ENCODE measurements around the gene TTLL4. TPM values are rescaled to one million over a fixed set of nuclear protein-coding genes. Genes with fewer than 3 reads are reported as not detected.

Gene TTLL4
- total RNA-seq (10 to 100 TPM; 23.1 to 26.1 TPM), polyA plus RNA-seq (1 to 10 TPM in 1 of 2 donors, under 1 TPM in 1; 0.36 to 5.3 TPM)

DNA sequence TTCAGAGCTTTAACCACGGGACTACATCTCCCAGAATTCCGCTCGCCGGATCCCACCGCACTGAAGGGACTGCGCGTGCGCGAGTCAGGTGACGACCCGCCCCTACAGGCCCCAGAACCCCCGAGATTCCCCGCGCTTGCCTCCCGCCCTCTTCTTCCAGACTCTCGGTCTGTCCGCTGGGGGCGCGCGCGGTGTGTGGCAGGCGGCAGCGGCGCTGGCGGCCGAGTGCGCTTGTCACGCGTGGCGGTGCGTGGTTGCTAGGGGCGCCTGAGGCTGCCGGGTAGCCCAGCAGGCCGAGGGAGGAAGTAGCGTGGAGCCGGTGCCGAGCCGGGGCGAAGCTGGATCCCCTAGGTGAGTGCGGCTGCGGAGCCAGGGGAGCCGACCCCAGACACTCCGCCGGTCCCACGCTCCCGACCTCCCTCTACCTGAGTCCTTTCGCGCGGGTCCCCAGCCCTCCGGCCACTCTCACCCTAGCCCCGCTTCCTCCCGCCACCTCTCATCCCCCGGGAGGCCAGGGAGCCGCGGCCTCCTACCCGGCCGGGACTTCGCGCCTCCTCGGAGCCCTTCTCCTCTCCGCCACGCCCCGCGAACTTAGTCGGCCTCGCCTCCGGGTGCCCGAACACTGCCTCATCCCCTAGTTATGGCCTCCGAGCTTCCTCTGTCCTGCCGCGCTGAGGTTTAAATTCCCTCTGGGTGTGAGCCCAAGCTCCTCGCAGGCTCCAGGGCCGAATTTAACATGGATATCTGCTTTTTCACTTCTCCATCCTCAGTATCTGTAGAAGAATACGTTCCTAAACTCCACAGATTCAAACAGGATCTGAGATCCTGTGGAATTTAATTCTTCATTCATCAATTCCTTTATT lies at the start of gene TTLL4:
TTLL4 (plus strand) TSS at position 149 of the 863 bp plus-strand sequence. CDS start 26,842 bp downstream, outside the sequence.
- Histone ChIP-seq H3K36me3 (ENCODE audit: insufficient read depth, low read length) (no peaks in the 10 kb centered on the region), H3K4me1 (ENCODE audit: insufficient read depth, low read length) (peaks cover 16% of the 10 kb centered on the region), H3K27me3 (ENCODE audit: insufficient read depth, low read length) (no peaks in the 10 kb centered on the region), H3K9me3 (ENCODE audit: control insufficient read depth in 1 of 2, low read length in 2 of 2) (no peaks in the 10 kb centered on the region), H3K27ac (ENCODE audit: low read depth, low read length) (peak within 1 kb of the TSS; percentile 81), H3K4me3 (ENCODE audit: low read length in 2 of 2) (peak within 1 kb of the TSS; percentile 55 to 78)
- Mint-ChIP-seq H3K9me3 (no peaks in the 10 kb centered on the region), H3K4me1 (peaks cover 14 to 26% (median 18%) of the 10 kb centered on the region in 4 donors), H3K4me3 (peak within 1 kb of the TSS; percentile 88 to 98 (median 95)), H3K36me3 (peaks cover 7 to 9% of the 10 kb centered on the region in 2 donors), H3K27me3 (peaks cover 0 to under 1% of the 10 kb centered on the region in 2 donors), H3K27ac (peak within 1 kb of the TSS; percentile 79 to 96 (median 93))
- ChIA-PET CTCF (ENCODE audit: partially characterized antibody) (interaction anchor here (0.6 to 2.5 kb wide), 22 partner anchors 8 to 676 kb away, joined by 3 to 28 read pairs (median 3); partner anchors contain the start of genes BCS1L, DNPEP, RNF25 and STK36), POLR2A (ENCODE audit: partially characterized antibody) (interaction anchor here (0.6 to 2.6 kb wide), 10 partner anchors 39 to 492 kb away, joined by 3 to 28 read pairs (median 5); partner anchors contain the start of genes BCS1L, RNF25, STK36 and WNT10A)
- DNase-seq = peak; percentile 98 to 99 (median 99)
- intact Hi-C loops (cut with micrococcal nuclease) = loop anchor here (1.0 to 5.0 kb wide), 9 partner anchors 39 to 451 kb away; partner anchors contain the start of genes AAMP, BCS1L, CNOT9 and NHEJ1

DNA sequence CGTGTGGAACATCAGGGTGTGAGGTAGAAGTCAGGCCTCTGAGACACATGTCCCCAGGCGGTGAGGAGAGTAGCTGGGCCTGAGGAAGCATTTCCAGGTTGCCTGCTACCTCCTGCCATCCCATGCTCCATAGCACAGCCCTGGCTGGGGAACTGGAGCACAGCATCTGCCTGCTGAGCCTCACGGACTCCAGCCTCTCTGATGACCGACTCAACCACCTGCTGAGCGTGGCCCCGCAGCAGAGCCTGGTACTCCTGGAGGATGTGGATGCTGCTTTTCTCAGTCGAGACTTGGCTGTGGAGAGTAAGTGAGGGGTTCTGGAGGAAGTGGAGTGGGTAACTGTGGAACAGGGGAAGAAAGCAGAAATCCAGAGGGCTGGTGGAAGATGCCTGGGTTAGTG lies 48.3 kb upstream of the TTLL4 start:
- Mint-ChIP-seq H3K36me3 (peaks cover 36 to 67% of the 10 kb centered on the region in 2 donors), H3K4me1 (peaks cover 13 to 31% (median 26%) of the 10 kb centered on the region in 4 donors), H3K4me3 (peak overlapping the region in 1 of 8 donors; percentile 54)

GRCh38 chr2:218662827-218663226 lies 47.8 kb upstream of the TTLL4 start:
- H3K4me1 Mint-ChIP-seq = peaks cover 10 to 27% (median 22%) of the 10 kb centered on the region in 4 donors
- ChIA-PET CTCF (ENCODE audit: partially characterized antibody) (interaction anchor here (1.3 to 2.4 kb wide), 2 partner anchors 15 to 25 kb away, joined by 3 to 9 read pairs; no protein-coding TSS in a partner anchor), POLR2A (ENCODE audit: partially characterized antibody) (interaction anchor here (0.6 kb wide), 1 partner anchor 714 kb away, joined by 3 read pairs; no protein-coding TSS in a partner anchor)
- Histone ChIP-seq H3K4me3 (ENCODE audit: low read length in 2 of 2) (no peak overlapping the region), H3K9me3 (ENCODE audit: control insufficient read depth in 1 of 2, low read length in 2 of 2) (no peaks in the 10 kb centered on the region), H3K27me3 (ENCODE audit: insufficient read depth, low read length) (no peaks in the 10 kb centered on the region), H3K4me1 (ENCODE audit: insufficient read depth, low read length) (peaks cover 19% of the 10 kb centered on the region), H3K27ac (ENCODE audit: low read depth, low read length) (no peak overlapping the region), H3K36me3 (ENCODE audit: insufficient read depth, low read length) (peaks cover 54% of the 10 kb centered on the region)
- H3K9me3 Mint-ChIP-seq = peaks cover 0 to 4% (median 0%) of the 10 kb centered on the region in 8 donors
- H3K4me3 Mint-ChIP-seq = peak overlapping the region in 1 of 8 donors; percentile 54
- H3K27me3 Mint-ChIP-seq = no peaks in the 10 kb centered on the region
- H3K36me3 Mint-ChIP-seq = peaks cover 40 to 71% of the 10 kb centered on the region in 2 donors
- intact Hi-C loops (cut with micrococcal nuclease) = no loop called here
- peak overlapping the region in 1 of 7 donors; percentile 39 for H3K27ac Mint-ChIP-seq
- DNase-seq = no peak

More for the DNA sequence above, 48.3 kb upstream of the TTLL4 start:
- Histone ChIP-seq H3K9me3 (ENCODE audit: control insufficient read depth in 1 of 2, low read length in 2 of 2) (no peaks in the 10 kb centered on the region), H3K4me1 (ENCODE audit: insufficient read depth, low read length) (peaks cover 24% of the 10 kb centered on the region), H3K36me3 (ENCODE audit: insufficient read depth, low read length) (peaks cover 54% of the 10 kb centered on the region), H3K27me3 (ENCODE audit: insufficient read depth, low read length) (no peaks in the 10 kb centered on the region), H3K27ac (ENCODE audit: low read depth, low read length) (no peak overlapping the region), H3K4me3 (ENCODE audit: low read length in 2 of 2) (no peak overlapping the region)
- ChIA-PET CTCF (ENCODE audit: partially characterized antibody) (interaction anchor here (1.3 to 5.1 kb wide), 2 partner anchors 8 to 25 kb away, joined by 3 to 51 read pairs; partner anchors contain the start of genes RNF25 and STK36), POLR2A (ENCODE audit: partially characterized antibody) (no interaction called here)
- intact Hi-C loops (cut with micrococcal nuclease) = no loop called here
- Mint-ChIP-seq H3K9me3 (peaks cover 0 to 4% (median 0%) of the 10 kb centered on the region in 8 donors), H3K27me3 (no peaks in the 10 kb centered on the region), H3K27ac (no peak overlapping the region)
- no peak for DNase-seq

DNA sequence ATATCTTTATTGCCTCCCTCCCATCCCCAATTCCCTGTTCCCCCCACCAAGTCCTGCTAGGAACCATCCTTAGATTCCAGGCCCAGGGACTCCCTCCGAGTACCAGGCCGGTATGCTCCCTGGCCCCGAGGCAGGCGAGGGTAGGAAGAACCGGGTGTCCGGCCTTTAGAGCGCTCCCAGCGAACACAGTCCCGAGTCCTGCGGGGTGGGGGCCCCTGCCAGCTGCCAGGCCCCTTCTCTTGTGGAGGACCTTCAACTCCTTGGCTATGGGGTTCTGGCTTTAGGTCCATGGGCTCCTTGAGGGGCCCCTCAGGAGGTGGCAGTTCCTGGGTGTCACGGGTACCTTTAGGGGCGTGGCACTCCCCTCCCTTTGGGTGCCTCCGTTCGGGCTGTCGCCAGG lies 46.7 kb upstream of the TTLL4 start:
- no peak overlapping the region for H3K4me3 ChIP-seq (ENCODE audit: low read length in 2 of 2)
- no peak overlapping the region for H3K27ac ChIP-seq (ENCODE audit: low read depth, low read length)
- no peaks in the 10 kb centered on the region for H3K27me3 ChIP-seq (ENCODE audit: insufficient read depth, low read length)
- Mint-ChIP-seq H3K4me3 (no peak overlapping the region), H3K36me3 (peaks cover 41 to 76% of the 10 kb centered on the region in 2 donors), H3K27me3 (no peaks in the 10 kb centered on the region), H3K4me1 (peaks cover 11 to 16% (median 13%) of the 10 kb centered on the region in 4 donors), H3K9me3 (peaks cover 0 to 4% (median 0%) of the 10 kb centered on the region in 8 donors), H3K27ac (peak overlapping the region in 1 of 7 donors; percentile 17)
- POLR2A ChIA-PET (ENCODE audit: partially characterized antibody) = no interaction called here
- intact Hi-C loops (cut with micrococcal nuclease) = no loop called here
- CTCF ChIA-PET (ENCODE audit: partially characterized antibody) = interaction anchor here (2.4 kb wide), 1 partner anchor 16 kb away, joined by 9 read pairs; no protein-coding TSS in a partner anchor
- no peaks in the 10 kb centered on the region for H3K9me3 ChIP-seq (ENCODE audit: control insufficient read depth in 1 of 2, low read length in 2 of 2)
- peaks cover 9% of the 10 kb centered on the region for H3K4me1 ChIP-seq (ENCODE audit: insufficient read depth, low read length)
- no peak for DNase-seq
- peaks cover 60% of the 10 kb centered on the region for H3K36me3 ChIP-seq (ENCODE audit: insufficient read depth, low read length)

- Mint-ChIP-seq H3K27me3 (no peaks in the 10 kb centered on the region), H3K36me3 (peaks cover 41 to 71% of the 10 kb centered on the region in 2 donors), H3K4me1 (peaks cover 8 to 10% (median 9%) of the 10 kb centered on the region in 4 donors), H3K9me3 (peaks cover 0 to 2% (median 0%) of the 10 kb centered on the region in 8 donors), H3K27ac (peak overlapping the region in 2 of 7 donors; percentile 17 to 62), H3K4me3 (no peak overlapping the region)
- Histone ChIP-seq H3K9me3 (ENCODE audit: control insufficient read depth in 1 of 2, low read length in 2 of 2) (no peaks in the 10 kb centered on the region), H3K27ac (ENCODE audit: low read depth, low read length) (no peak overlapping the region), H3K4me1 (ENCODE audit: insufficient read depth, low read length) (peaks cover 9% of the 10 kb centered on the region), H3K4me3 (ENCODE audit: low read length in 2 of 2) (no peak overlapping the region), H3K27me3 (ENCODE audit: insufficient read depth, low read length) (no peaks in the 10 kb centered on the region), H3K36me3 (ENCODE audit: insufficient read depth, low read length) (peaks cover 60% of the 10 kb centered on the region)
- POLR2A ChIA-PET (ENCODE audit: partially characterized antibody) = no interaction called here
- CTCF ChIA-PET (ENCODE audit: partially characterized antibody) = interaction anchor here (2.4 kb wide), 1 partner anchor 17 kb away, joined by 9 read pairs; no protein-coding TSS in a partner anchor
- intact Hi-C loops (cut with micrococcal nuclease) = no loop called here
- no peak for DNase-seq
These were observed 46.0 kb upstream of the TTLL4 start for GRCh38 chr2:218664653-218665052.

DNA sequence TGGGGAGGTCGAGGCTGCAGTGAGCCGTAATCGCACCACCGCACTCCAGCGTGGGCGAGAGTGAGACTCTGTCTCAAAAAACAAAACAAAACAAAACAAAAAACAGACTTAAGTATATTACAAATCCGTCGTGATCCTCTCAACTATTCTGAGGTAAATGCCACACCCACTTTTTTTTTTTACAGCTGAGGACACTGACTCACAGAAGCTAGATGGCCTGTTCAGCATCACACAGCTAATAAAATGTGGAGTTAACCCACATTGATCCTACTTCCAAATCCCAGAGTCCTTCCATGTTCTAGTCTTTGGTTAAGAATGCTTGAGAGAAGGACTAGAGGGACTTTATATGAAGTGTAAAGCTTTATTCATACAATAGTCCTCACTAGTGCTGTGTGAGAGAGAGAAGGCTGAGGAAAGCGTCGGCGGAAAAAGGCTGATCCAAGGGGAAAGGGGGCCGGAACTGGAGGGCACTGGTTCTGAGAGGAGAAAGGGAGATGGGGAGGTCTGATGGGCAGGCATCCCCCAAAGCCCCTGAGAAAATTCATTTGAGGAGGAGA lies 39.5 kb upstream of the TTLL4 start:
- Histone ChIP-seq H3K36me3 (ENCODE audit: insufficient read depth, low read length) (peaks cover 18% of the 10 kb centered on the region), H3K4me1 (ENCODE audit: insufficient read depth, low read length) (peaks cover 18% of the 10 kb centered on the region)
- CTCF ChIA-PET (ENCODE audit: partially characterized antibody) = interaction anchor here (0.7 to 7.2 kb wide), 6 partner anchors 11 to 205 kb away, joined by 3 to 51 read pairs (median 10); partner anchors contain the start of genes BCS1L, TTLL4 and ZNF142

More for the DNA sequence above, 39.5 kb upstream of the TTLL4 start:
- Mint-ChIP-seq H3K27ac (peak overlapping the region; percentile 89 to 98 (median 98)), H3K27me3 (no peaks in the 10 kb centered on the region), H3K4me3 (peak overlapping the region; percentile 95 to 98 (median 96)), H3K9me3 (no peaks in the 10 kb centered on the region), H3K36me3 (peaks cover 15 to 38% of the 10 kb centered on the region in 2 donors), H3K4me1 (peaks cover 13 to 26% (median 19%) of the 10 kb centered on the region in 4 donors)
- POLR2A ChIA-PET (ENCODE audit: partially characterized antibody) = interaction anchor here (0.5 to 3.4 kb wide), 13 partner anchors 12 to 926 kb away, joined by 3 to 67 read pairs (median 3); partner anchors contain the start of genes BCS1L, GLB1L, STK11IP and STK16
- peak overlapping the region; percentile 77 to 97 for H3K4me3 ChIP-seq (ENCODE audit: low read length in 2 of 2)
- DNase-seq = peak in 1 of 5 donors; percentile 7
- H3K27ac ChIP-seq (ENCODE audit: low read depth, low read length) = peak overlapping the region; percentile 81
- no peaks in the 10 kb centered on the region for H3K9me3 ChIP-seq (ENCODE audit: control insufficient read depth in 1 of 2, low read length in 2 of 2)
- intact Hi-C loops (cut with micrococcal nuclease) = loop anchor here (1.0 to 5.0 kb wide), 2 partner anchors 104 to 265 kb away; partner anchors contain the start of genes CNOT9 and USP37
- no peaks in the 10 kb centered on the region for H3K27me3 ChIP-seq (ENCODE audit: insufficient read depth, low read length)
